CD4-positive, alpha-beta T cell treated with Interleukin-15 for 4 hours (primary cell): Measurements from ENCODE around the gene PIGU.
"Not testable (repeated sequence)": the region's sequence is repeated elsewhere in the genome, so short reads cannot be mapped to it uniquely, and the experiment has no call there.

Experiments used
- DNase-seq: peaks from one replicate; pipeline ENCODE4 v3.0.0-alpha.2; 2020; ENCODE audit warnings: low spot score

The PIGU gene

GRCh38 chr20:34661811-34662210, 15.1 kb downstream of the PIGU start:
- DNase-seq = not testable (repeated sequence)

- not testable (repeated sequence) for DNase-seq
These were observed 18.2 kb downstream of the PIGU start for GRCh38 chr20:34658654-34659053.

- no peak for DNase-seq
These were observed 22.6 kb downstream of the PIGU start for GRCh38 chr20:34654207-34654744.

- DNase-seq = no peak
These were observed 25.7 kb downstream of the PIGU start for GRCh38 chr20:34651200-34651599.

GRCh38 chr20:34647737-34648136, 29.2 kb downstream of the PIGU start:
- DNase-seq = no peak

GRCh38 chr20:34644951-34645350, 31.9 kb downstream of the PIGU start:
- no peak for DNase-seq

GRCh38 chr20:34644345-34644744, 32.5 kb downstream of the PIGU start:
- DNase-seq = no peak

- no peak for DNase-seq
These were observed 33.0 kb downstream of the PIGU start for GRCh38 chr20:34643928-34644327.

- no peak for DNase-seq
These were observed 34.9 kb downstream of the PIGU start for GRCh38 chr20:34642009-34642408.

GRCh38 chr20:34639755-34640222, 37.1 kb downstream of the PIGU start:
- DNase-seq = no peak

- no peak for DNase-seq
These were observed 38.4 kb downstream of the PIGU start for GRCh38 chr20:34638532-34638931.

- DNase-seq = no peak
These were observed 38.9 kb downstream of the PIGU start for GRCh38 chr20:34638039-34638292.

- DNase-seq = no peak
These were observed 39.5 kb downstream of the PIGU start for GRCh38 chr20:34637245-34638038.

- no peak for DNase-seq
These were observed 40.2 kb downstream of the PIGU start for GRCh38 chr20:34636648-34637047.

GRCh38 chr20:34634392-34634791, 42.5 kb downstream of the PIGU start:
- no peak for DNase-seq

GRCh38 chr20:34632870-34633452, 43.9 kb downstream of the PIGU start:
- no peak for DNase-seq

- DNase-seq = no peak
These were observed 47.0 kb downstream of the PIGU start for GRCh38 chr20:34629904-34630303.

GRCh38 chr20:34629342-34629741, 47.5 kb downstream of the PIGU start:
- DNase-seq = no peak

GRCh38 chr20:34628026-34628425, 48.9 kb downstream of the PIGU start:
- no peak for DNase-seq

- no peak for DNase-seq
These were observed 49.4 kb downstream of the PIGU start for GRCh38 chr20:34627458-34627857.

- DNase-seq = no peak
These were observed 49.9 kb downstream of the PIGU start for GRCh38 chr20:34626992-34627391.

- no peak for DNase-seq
These were observed 52.3 kb downstream of the PIGU start for GRCh38 chr20:34624629-34625028.

GRCh38 chr20:34622821-34623451, 54.0 kb downstream of the PIGU start:
- DNase-seq = no peak
